Measurements from ENCODE around the gene SMAD2.

The SMAD2 gene

DNA sequence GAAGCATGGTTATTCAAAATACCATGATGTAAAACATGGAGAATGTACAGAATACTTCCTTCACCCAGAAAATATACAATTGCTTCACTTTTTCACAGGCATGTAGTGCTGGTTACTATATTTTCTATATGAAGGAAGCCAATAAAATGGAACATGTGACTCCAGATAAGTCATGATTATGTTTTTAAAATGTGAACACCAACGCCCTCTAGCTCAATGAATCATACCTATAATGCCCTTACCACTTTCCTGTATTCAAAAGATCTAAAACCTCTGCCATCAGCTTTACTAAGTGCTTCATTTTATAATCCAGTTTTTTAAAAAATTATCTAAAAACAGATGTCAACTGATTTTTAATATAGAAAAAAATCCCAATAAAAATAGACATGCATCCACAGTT lies 59.9 kb downstream of the SMAD2 start:
- Histone ChIP-seq H3K36me3 (ENCODE audit: insufficient read depth, low read length) (peaks cover 29% of the 10 kb centered on the region), H3K79me2 (ENCODE audit: insufficient read depth, low read length) (peaks cover 15% of the 10 kb centered on the region), H3F3A (ENCODE audit: insufficient read depth, low read length) (no peaks in the 10 kb centered on the region), H3K27ac (ENCODE audit: low read depth, low read length, poor library complexity, severe bottlenecking) (no peak overlapping the region), H2AFZ (ENCODE audit: low read length) (no peak overlapping the region), H3K4me1 (ENCODE audit: insufficient read depth, low read length, severe bottlenecking) (no peaks in the 10 kb centered on the region), H3K27me3 (ENCODE audit: insufficient read depth, low read length) (no peaks in the 10 kb centered on the region), H3K9me2 (ENCODE audit: low read depth, low read length) (no peaks in the 10 kb centered on the region), H3K4me3 (ENCODE audit: low read depth, low read length, poor library complexity, severe bottlenecking) (no peak overlapping the region), H4K20me1 (ENCODE audit: insufficient read depth, low read length) (no peaks in the 10 kb centered on the region), H3K9ac (ENCODE audit: low read length) (no peak overlapping the region), H3K9me3 (ENCODE audit: low read length) (no peaks in the 10 kb centered on the region), H3K4me2 (ENCODE audit: low read length) (no peak overlapping the region)
- TF ChIP-seq EZH2 (IDR thresholded peaks at IDR 0.05; ENCODE audit: borderline replicate concordance, low read length): no peak
- TF ChIP-seq, protein P1, sequence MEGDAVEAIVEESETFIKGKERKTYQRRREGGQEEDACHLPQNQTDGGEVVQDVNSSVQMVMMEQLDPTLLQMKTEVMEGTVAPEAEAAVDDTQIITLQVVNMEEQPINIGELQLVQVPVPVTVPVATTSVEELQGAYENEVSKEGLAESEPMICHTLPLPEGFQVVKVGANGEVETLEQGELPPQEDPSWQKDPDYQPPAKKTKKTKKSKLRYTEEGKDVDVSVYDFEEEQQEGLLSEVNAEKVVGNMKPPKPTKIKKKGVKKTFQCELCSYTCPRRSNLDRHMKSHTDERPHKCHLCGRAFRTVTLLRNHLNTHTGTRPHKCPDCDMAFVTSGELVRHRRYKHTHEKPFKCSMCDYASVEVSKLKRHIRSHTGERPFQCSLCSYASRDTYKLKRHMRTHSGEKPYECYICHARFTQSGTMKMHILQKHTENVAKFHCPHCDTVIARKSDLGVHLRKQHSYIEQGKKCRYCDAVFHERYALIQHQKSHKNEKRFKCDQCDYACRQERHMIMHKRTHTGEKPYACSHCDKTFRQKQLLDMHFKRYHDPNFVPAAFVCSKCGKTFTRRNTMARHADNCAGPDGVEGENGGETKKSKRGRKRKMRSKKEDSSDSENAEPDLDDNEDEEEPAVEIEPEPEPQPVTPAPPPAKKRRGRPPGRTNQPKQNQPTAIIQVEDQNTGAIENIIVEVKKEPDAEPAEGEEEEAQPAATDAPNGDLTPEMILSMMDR (IDR thresholded peaks at IDR 0.05; ENCODE audit: low read length): no peak

DNA sequence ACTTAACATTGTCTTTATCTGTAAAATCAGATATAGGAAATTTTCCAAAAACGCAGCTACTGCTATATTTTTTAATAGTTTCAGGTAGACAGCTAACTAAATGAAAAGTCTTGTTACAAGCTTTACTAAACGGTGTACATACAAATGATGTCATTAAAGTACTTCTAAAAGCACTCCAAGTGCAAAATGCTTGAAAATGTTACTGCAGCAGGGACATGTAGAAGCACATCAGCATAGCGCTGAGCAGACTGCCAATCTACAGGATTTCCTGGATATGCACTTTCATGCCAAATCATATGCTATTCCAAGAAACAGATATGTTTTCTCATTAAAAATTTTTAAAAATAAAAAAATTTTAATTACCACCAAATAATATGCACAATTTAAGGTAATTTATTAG lies 61.7 kb downstream of the SMAD2 start:
- H3K27me3 ChIP-seq (ENCODE audit: insufficient read depth, low read length): no peaks in the 10 kb centered on the region
- no peaks in the 10 kb centered on the region for H4K20me1 ChIP-seq (ENCODE audit: insufficient read depth, low read length)
- H3K9ac ChIP-seq (ENCODE audit: low read length): no peak overlapping the region
- H3K9me3 ChIP-seq (ENCODE audit: low read length): no peaks in the 10 kb centered on the region
- H3K36me3 ChIP-seq (ENCODE audit: insufficient read depth, low read length): peaks cover 46% of the 10 kb centered on the region
- H3K4me2 ChIP-seq (ENCODE audit: low read length): no peak overlapping the region
- H3K4me3 ChIP-seq (ENCODE audit: low read depth, low read length, poor library complexity, severe bottlenecking): no peak overlapping the region
- no peak overlapping the region for H3K27ac ChIP-seq (ENCODE audit: low read depth, low read length, poor library complexity, severe bottlenecking)
- no peaks in the 10 kb centered on the region for H3K4me1 ChIP-seq (ENCODE audit: insufficient read depth, low read length, severe bottlenecking)
- H3K79me2 ChIP-seq (ENCODE audit: insufficient read depth, low read length): peaks cover 6% of the 10 kb centered on the region
- H3K9me2 ChIP-seq (ENCODE audit: low read depth, low read length): no peaks in the 10 kb centered on the region
- H3F3A ChIP-seq (ENCODE audit: insufficient read depth, low read length): no peaks in the 10 kb centered on the region
- TF ChIP-seq, protein P1 (IDR thresholded peaks at IDR 0.05; ENCODE audit: low read length): no peak
- TF ChIP-seq EZH2 (IDR thresholded peaks at IDR 0.05; ENCODE audit: borderline replicate concordance, low read length): no peak
- no peak overlapping the region for H2AFZ ChIP-seq (ENCODE audit: low read length)

DNA sequence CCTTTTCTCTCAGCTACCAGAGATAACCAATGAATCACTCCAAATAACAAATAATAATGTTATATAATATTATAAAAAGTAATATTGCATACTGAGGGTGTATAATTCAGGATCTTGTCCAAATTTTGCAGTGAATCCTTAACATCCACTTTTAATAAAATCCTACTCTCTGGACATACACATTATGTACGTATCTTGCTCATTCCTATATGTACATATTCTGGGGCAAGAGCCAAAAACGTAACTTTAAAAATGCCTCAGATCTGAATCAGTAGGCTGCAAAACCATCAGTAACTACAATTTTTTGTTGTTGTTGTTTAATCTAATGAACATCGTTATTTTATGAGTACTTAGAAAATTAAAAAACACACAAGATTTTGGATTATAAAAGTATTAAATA lies 65.3 kb downstream of the SMAD2 start:
- Histone ChIP-seq H3K9me2 (ENCODE audit: low read depth, low read length) (no peaks in the 10 kb centered on the region), H3K9me3 (ENCODE audit: low read length) (no peaks in the 10 kb centered on the region), H3K27me3 (ENCODE audit: insufficient read depth, low read length) (no peaks in the 10 kb centered on the region), H3K4me1 (ENCODE audit: insufficient read depth, low read length, severe bottlenecking) (no peaks in the 10 kb centered on the region), H2AFZ (ENCODE audit: low read length) (no peak overlapping the region), H3F3A (ENCODE audit: insufficient read depth, low read length) (no peaks in the 10 kb centered on the region), H3K4me2 (ENCODE audit: low read length) (no peak overlapping the region), H3K4me3 (ENCODE audit: low read depth, low read length, poor library complexity, severe bottlenecking) (no peak overlapping the region), H3K79me2 (ENCODE audit: insufficient read depth, low read length) (no peaks in the 10 kb centered on the region), H4K20me1 (ENCODE audit: insufficient read depth, low read length) (no peaks in the 10 kb centered on the region), H3K27ac (ENCODE audit: low read depth, low read length, poor library complexity, severe bottlenecking) (no peak overlapping the region), H3K9ac (ENCODE audit: low read length) (no peak overlapping the region), H3K36me3 (ENCODE audit: insufficient read depth, low read length) (peaks cover 67% of the 10 kb centered on the region)
- TF ChIP-seq EZH2 (IDR thresholded peaks at IDR 0.05; ENCODE audit: borderline replicate concordance, low read length): no peak
- TF ChIP-seq, protein P1 (IDR thresholded peaks at IDR 0.05; ENCODE audit: low read length): no peak
